ENCODE measurements around the gene LRFN3. TPM values are rescaled to one million over a fixed set of nuclear protein-coding genes. Genes with fewer than 3 reads are reported as not detected.

The LRFN3 gene
- total RNA-seq, 3 donors from 2014 or later: 10.5 to 14.0 (median 10.5) TPM

GRCh38 chr19:35931161-35931873 lies 4.9 kb upstream of the LRFN3 start:
- H3K9me3 ChIP-seq: no peaks in the 10 kb centered on the region
- peak; percentile 99 to 100 (median 99) for DNase-seq
- no peaks in the 10 kb centered on the region for H3K36me3 ChIP-seq (ENCODE audit: low read depth)
- peaks cover 17% of the 10 kb centered on the region for H3K4me1 ChIP-seq (ENCODE audit: low read depth)
- intact Hi-C loops (cut with DNase I, micrococcal nuclease): loop anchor here (5.0 to 10.0 kb wide), 4 partner anchors 34 to 237 kb away; no protein-coding TSS in a partner anchor
- peak; percentile 98 for ATAC-seq
- peak; percentile 71 for TF ChIP-seq CTCF (IDR thresholded peaks at IDR 0.05)
- H3K4me3 ChIP-seq: no peak overlapping the region

DNA sequence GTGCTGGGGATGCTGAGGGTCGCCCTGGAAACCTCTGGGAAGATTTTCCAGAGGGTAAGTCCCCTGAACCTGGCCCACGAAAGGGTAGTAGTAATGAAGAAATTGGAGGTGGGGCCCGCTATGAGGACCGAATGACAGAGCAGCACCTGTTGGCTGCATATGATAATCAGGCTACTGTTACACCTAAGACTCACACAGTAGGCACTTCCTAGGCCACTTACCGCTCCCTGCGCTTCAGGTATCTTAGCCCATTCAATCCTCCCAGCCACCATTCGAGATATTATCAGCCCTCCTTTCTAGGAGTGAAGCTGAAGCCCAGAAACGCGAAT lies 4.3 kb upstream of the LRFN3 start:
- ATAC-seq (no peak), DNase-seq (no peak)
- H3K4me3 ChIP-seq: no peak overlapping the region
- TF ChIP-seq CTCF (IDR thresholded peaks at IDR 0.05): no peak
- intact Hi-C loops (cut with DNase I, micrococcal nuclease): loop anchor here (5.0 to 10.0 kb wide), 4 partner anchors 35 to 237 kb away; no protein-coding TSS in a partner anchor
- H3K9me3 ChIP-seq: no peaks in the 10 kb centered on the region
- peaks cover 20% of the 10 kb centered on the region for H3K4me1 ChIP-seq (ENCODE audit: low read depth)
- no peaks in the 10 kb centered on the region for H3K36me3 ChIP-seq (ENCODE audit: low read depth)

- H3K4me3 ChIP-seq: no peak overlapping the region
- no peaks in the 10 kb centered on the region for H3K9me3 ChIP-seq
- peaks cover 26% of the 10 kb centered on the region for H3K4me1 ChIP-seq (ENCODE audit: low read depth)
- DNase-seq (peak in 1 of 3 donors; percentile 14), ATAC-seq (no peak)
- no peaks in the 10 kb centered on the region for H3K36me3 ChIP-seq (ENCODE audit: low read depth)
- intact Hi-C loops (cut with DNase I, micrococcal nuclease): loop anchor here (5.0 to 10.0 kb wide), 4 partner anchors 35 to 238 kb away; no protein-coding TSS in a partner anchor
- no peak for TF ChIP-seq CTCF (IDR thresholded peaks at IDR 0.05)
Measured at GRCh38 chr19:35932291-35932936, 3.8 kb upstream of the LRFN3 start.

DNA sequence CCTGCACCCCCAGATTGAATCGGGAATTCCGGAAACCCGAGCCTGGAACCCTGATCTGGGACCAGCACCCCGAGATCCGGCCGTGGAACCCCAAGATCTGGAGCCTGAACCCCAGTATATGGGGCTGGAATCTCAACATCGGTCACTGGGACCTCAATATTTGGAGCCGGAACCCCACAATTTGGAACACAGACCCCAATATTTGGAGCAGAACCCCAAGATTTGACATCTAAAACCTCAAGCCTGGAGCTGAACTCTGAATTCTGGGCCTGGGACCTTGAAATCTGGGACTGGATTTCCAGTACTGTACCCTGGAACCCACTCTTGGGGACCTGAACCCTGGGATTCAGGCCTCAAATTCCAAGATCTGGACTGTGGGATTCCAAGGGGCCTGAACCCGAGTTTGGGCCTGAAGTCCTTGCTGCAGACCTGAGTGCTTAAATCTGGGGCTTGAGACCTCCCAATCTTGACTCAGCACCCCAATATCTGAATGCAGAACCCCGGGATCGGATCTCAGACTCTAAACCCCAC lies 629 bp downstream of the LRFN3 start:
- H3K36me3 ChIP-seq (ENCODE audit: low read depth): no peaks in the 10 kb centered on the region
- TF ChIP-seq CTCF (IDR thresholded peaks at IDR 0.05): no peak
- no peak for DNase-seq
- H3K9me3 ChIP-seq: no peaks in the 10 kb centered on the region
- peaks cover 27% of the 10 kb centered on the region for H3K4me1 ChIP-seq (ENCODE audit: low read depth)
- ATAC-seq: no peak
- intact Hi-C loops (cut with DNase I, micrococcal nuclease): loop anchor here in 1 of 2 donors (10.0 kb wide), 2 partner anchors 52 to 242 kb away; no protein-coding TSS in a partner anchor
- H3K4me3 ChIP-seq: peak overlapping the region; percentile 40

GRCh38 chr19:35937345-35938281 lies 1.4 kb downstream of the LRFN3 start:
- Histone ChIP-seq H3K4me1 (ENCODE audit: low read depth) (peaks cover 25% of the 10 kb centered on the region), H3K9me3 (no peaks in the 10 kb centered on the region), H3K36me3 (ENCODE audit: low read depth) (no peaks in the 10 kb centered on the region), H3K4me3 (no peak overlapping the region)
- intact Hi-C loops (cut with DNase I, micrococcal nuclease): loop anchor here in 1 of 2 donors (10.0 kb wide), 2 partner anchors 53 to 243 kb away; no protein-coding TSS in a partner anchor
- ATAC-seq (peak; percentile 17), DNase-seq (no peak)
- no peak for TF ChIP-seq CTCF (IDR thresholded peaks at IDR 0.05)
